HEK293 (cell line): ENCODE measurements around the gene DDX24.

ENCODE experiments used
- CTCF ChIA-PET: fragments of 350-600 bp; formaldehyde crosslinking; extraction: SDS; loops from one replicate; lab custom pipeline; 2021; ENCODE audit warnings: antibody characterized with exemption; lab: Yijun Ruan, JAX
- POLR2A ChIA-PET: fragments of 300-600 bp; formaldehyde crosslinking; extraction: SDS; loops from one replicate; lab custom pipeline; 2020; ENCODE audit warnings: antibody characterized with exemption, inconsistent platforms; lab: Yijun Ruan, JAX
- H3K27ac ChIP-seq: fragments of 200-500 bp; sonication (Bioruptor generic); 2 replicates; pipeline ENCODE4 v1.5.1; 2014; ENCODE audit warnings: low read depth, low read length, control low read depth, inconsistent platforms; ENCODE audit errors: extremely low read depth
- H3K36me3 ChIP-seq, 2 experiments: fragments of 200-500 bp in 1 of 2; sonication (Bioruptor generic) in 1 of 2; 1 replicate in 1 of 2; 2 replicates in 1 of 2; pipeline ENCODE4 v1.5.1; 2014 to 2017; ENCODE audit warnings: inconsistent platforms in 2 of 2, low read length in 2 of 2; ENCODE audit not compliant: control insufficient read depth in 2 of 2, insufficient read depth in 1 of 2
- H3K4me1 ChIP-seq: fragments of 200-500 bp; sonication (Bioruptor generic); 2 replicates; pipeline ENCODE4 v1.5.1; 2014; ENCODE audit warnings: mild to moderate bottlenecking, low read length, inconsistent platforms; ENCODE audit not compliant: control insufficient read depth, insufficient read depth
- H3K4me3 ChIP-seq: 2 replicates; pipeline ENCODE4 v1.5.1; 2011; ENCODE audit warnings: low read depth, mild to moderate bottlenecking, control low read depth, low read length, moderate library complexity
- H3K9me3 ChIP-seq: fragments of 200-500 bp; sonication (Bioruptor generic); 2 replicates; pipeline ENCODE4 v1.5.1; 2014; ENCODE audit warnings: low read depth, low read length, inconsistent platforms; ENCODE audit not compliant: control insufficient read depth, insufficient read depth
- GFI1B ChIP-seq: fragments of 450-650 bp; formaldehyde crosslinking; IDR thresholded peaks from 2 replicates; pipeline ENCODE4 v1.5.1; 2016; ENCODE audit warnings: missing biosample characterization, missing genetic modification characterization
- IKZF3 ChIP-seq: fragments of 450-650 bp; IDR thresholded peaks from 2 replicates; pipeline ENCODE4 v1.5.0; 2018; ENCODE audit warnings: missing biosample characterization, mild to moderate bottlenecking, missing genetic modification characterization, moderate library complexity
- SP2 ChIP-seq: fragments of 450-650 bp; formaldehyde crosslinking; IDR thresholded peaks from 2 replicates; pipeline ENCODE4 v1.5.1; 2016; ENCODE audit warnings: missing biosample characterization, missing genetic modification characterization
- ZBTB1 ChIP-seq: fragments of 450-650 bp; formaldehyde crosslinking; IDR thresholded peaks from 2 replicates; pipeline ENCODE4 v1.5.1; 2016; ENCODE audit warnings: missing biosample characterization, missing genetic modification characterization
- ZFP3 ChIP-seq: fragments of 450-650 bp; formaldehyde crosslinking; IDR thresholded peaks from 2 replicates; pipeline ENCODE4 v1.5.1; 2016; ENCODE audit warnings: low read depth, missing biosample characterization, missing genetic modification characterization
- ZNF114 ChIP-seq: fragments of 450-650 bp; formaldehyde crosslinking; IDR thresholded peaks from 2 replicates; pipeline ENCODE4 v1.5.0; 2017; ENCODE audit warnings: missing biosample characterization, missing genetic modification characterization
- ZNF157 ChIP-seq: fragments of 450-650 bp; formaldehyde crosslinking; IDR thresholded peaks from 2 replicates; pipeline ENCODE4 v1.5.1; 2016; ENCODE audit warnings: missing biosample characterization, missing genetic modification characterization
- ZNF202 ChIP-seq: fragments of 450-650 bp; formaldehyde crosslinking; IDR thresholded peaks from 2 replicates; pipeline ENCODE4 v1.5.1; 2016; ENCODE audit warnings: missing biosample characterization, missing genetic modification characterization, borderline replicate concordance
- ZNF302 ChIP-seq: fragments of 450-650 bp; formaldehyde crosslinking; IDR thresholded peaks from 2 replicates; pipeline ENCODE4 v1.5.1; 2016; ENCODE audit warnings: missing biosample characterization, missing genetic modification characterization, low read depth
- ZNF37A ChIP-seq: fragments of 450-650 bp; IDR thresholded peaks from 2 replicates; pipeline ENCODE4 v1.5.1; 2018; ENCODE audit warnings: missing biosample characterization, missing genetic modification characterization
- ZNF391 ChIP-seq: fragments of 450-650 bp; formaldehyde crosslinking; IDR thresholded peaks from 2 replicates; pipeline ENCODE4 v1.5.1; 2016; ENCODE audit warnings: low read depth, missing biosample characterization, missing genetic modification characterization, borderline replicate concordance
- ZNF423 ChIP-seq: fragments of 450-650 bp; formaldehyde crosslinking; IDR thresholded peaks from 2 replicates; pipeline ENCODE4 v1.5.1; 2016; ENCODE audit warnings: missing biosample characterization, missing genetic modification characterization
- ZNF449 ChIP-seq: fragments of 450-650 bp; formaldehyde crosslinking; IDR thresholded peaks from 2 replicates; pipeline ENCODE4 v1.5.1; 2017; ENCODE audit warnings: missing biosample characterization, mild to moderate bottlenecking, missing genetic modification characterization, moderate library complexity
- ZNF48 ChIP-seq: fragments of 450-650 bp; formaldehyde crosslinking; IDR thresholded peaks from 2 replicates; pipeline ENCODE4 v1.5.1; 2016; ENCODE audit warnings: missing biosample characterization, missing genetic modification characterization
- ZNF555 ChIP-seq: fragments of 450-650 bp; formaldehyde crosslinking; conservative IDR thresholded peaks from 2 replicates; pipeline ENCODE4 v1.5.1; 2017; ENCODE audit warnings: missing biosample characterization, mild to moderate bottlenecking, missing genetic modification characterization, inconsistent platforms
- ZNF701 ChIP-seq: fragments of 450-650 bp; formaldehyde crosslinking; IDR thresholded peaks from 2 replicates; pipeline ENCODE4 v1.5.1; 2016; ENCODE audit warnings: missing biosample characterization, missing genetic modification characterization
- TF ChIP-seq, protein P1 (sequence below): fragments of 450-650 bp; formaldehyde crosslinking; IDR thresholded peaks from 2 replicates; pipeline ENCODE4 v1.5.1; 2016; ENCODE audit warnings: missing biosample characterization, missing genetic modification characterization

Gene DDX24

DNA sequence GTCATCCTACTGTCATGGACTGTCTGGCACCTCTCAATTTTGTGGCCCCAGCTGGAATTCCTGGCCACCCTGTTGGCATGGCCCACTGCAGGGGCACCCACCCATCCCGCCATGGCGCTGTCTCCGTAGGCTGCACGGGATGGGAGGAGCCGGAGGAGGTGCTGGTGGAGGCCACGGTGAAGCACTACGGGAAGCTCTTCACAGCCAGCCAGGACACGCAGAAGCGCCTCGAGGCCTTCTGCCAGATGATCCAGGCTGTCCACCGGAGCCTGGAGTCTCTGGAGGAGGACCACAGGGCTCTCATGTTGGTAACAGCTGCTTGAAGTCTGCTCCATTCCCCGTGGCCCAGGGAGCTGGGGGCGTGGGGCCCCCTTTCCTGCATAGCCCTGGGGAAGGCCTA is 80.0 kb downstream of the DDX24 start:
- TF ChIP-seq ZBTB1 (tag by site-specific recombination) (no peak), ZNF701 (tag by site-specific recombination) (no peak), ZNF202 (no peak)
- no peak overlapping the region for H3K4me3 ChIP-seq
- no peak overlapping the region for H3K27ac ChIP-seq
- no peaks in the 10 kb centered on the region for H3K9me3 ChIP-seq
- POLR2A ChIA-PET = no interaction called here
- no peaks in the 10 kb centered on the region for H3K36me3 ChIP-seq
- H3K4me1 ChIP-seq = no peaks in the 10 kb centered on the region; the same call in 1 of the 2 replicates
- CTCF ChIA-PET = interaction anchor here (0.5 to 4.8 kb wide), 10 partner anchors 9 to 135 kb away, joined by 3 to 111 read pairs (median 6); no protein-coding TSS in a partner anchor

- ChIA-PET CTCF (interaction anchor here (0.5 to 4.8 kb wide), 9 partner anchors 8 to 346 kb away, joined by 3 to 111 read pairs (median 11); no protein-coding TSS in a partner anchor), POLR2A (interaction anchor here (1.1 kb wide), 1 partner anchor 60 kb away, joined by 3 read pairs; no protein-coding TSS in a partner anchor)
- TF ChIP-seq ZNF555 (tag by site-specific recombination) = no peak
- H3K36me3 ChIP-seq = no peaks in the 10 kb centered on the region
- no peaks in the 10 kb centered on the region; the same call in 1 of the 2 replicates for H3K4me1 ChIP-seq
- H3K27ac ChIP-seq = no peak overlapping the region
- H3K9me3 ChIP-seq = no peaks in the 10 kb centered on the region
- no peak overlapping the region for H3K4me3 ChIP-seq
Observed at GRCh38 chr14:94000267-94000666, 80.7 kb downstream of the DDX24 start.

GRCh38 chr14:93999573-93999972 is 81.4 kb downstream of the DDX24 start:
- Histone ChIP-seq H3K4me3 (no peak overlapping the region), H3K4me1 (no peaks in the 10 kb centered on the region; the same call in 1 of the 2 replicates), H3K9me3 (no peaks in the 10 kb centered on the region), H3K27ac (no peak overlapping the region), H3K36me3 (no peaks in the 10 kb centered on the region)
- CTCF ChIA-PET = interaction anchor here (0.5 to 4.8 kb wide), 8 partner anchors 7 to 345 kb away, joined by 3 to 111 read pairs (median 8); no protein-coding TSS in a partner anchor
- no peak for TF ChIP-seq ZNF423 (tag by site-specific recombination)
- no peak for TF ChIP-seq ZNF157 (tag by site-specific recombination)
- no peak for TF ChIP-seq ZFP3
- TF ChIP-seq IKZF3 = no peak
- TF ChIP-seq ZNF302 = no peak
- TF ChIP-seq ZNF114 (tag by site-specific recombination) = no peak
- no peak for TF ChIP-seq ZNF391 (tag by site-specific recombination)
- no peak for TF ChIP-seq ZNF48 (tag by site-specific recombination)
- TF ChIP-seq ZNF449 (tag by site-specific recombination) = no peak
- TF ChIP-seq, protein P1, sequence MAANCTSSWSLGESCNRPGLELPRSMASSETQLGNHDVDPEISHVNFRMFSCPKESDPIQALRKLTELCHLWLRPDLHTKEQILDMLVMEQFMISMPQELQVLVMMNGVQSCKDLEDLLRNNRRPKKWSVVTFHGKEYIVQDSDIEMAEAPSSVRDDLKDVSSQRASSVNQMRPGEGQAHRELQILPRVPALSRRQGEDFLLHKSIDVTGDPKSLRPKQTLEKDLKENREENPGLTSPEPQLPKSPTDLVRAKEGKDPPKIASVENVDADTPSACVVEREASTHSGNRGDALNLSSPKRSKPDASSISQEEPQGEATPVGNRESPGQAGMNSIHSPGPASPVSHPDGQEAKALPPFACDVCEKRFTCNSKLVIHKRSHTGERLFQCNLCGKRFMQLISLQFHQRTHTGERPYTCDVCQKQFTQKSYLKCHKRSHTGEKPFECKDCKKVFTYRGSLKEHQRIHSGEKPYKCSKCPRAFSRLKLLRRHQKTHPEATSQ (tag by site-specific recombination) = no peak
- no peak for TF ChIP-seq ZNF37A (tag by site-specific recombination)
- no peak for TF ChIP-seq GFI1B (tag by site-specific recombination)
- TF ChIP-seq SP2 (tag by site-specific recombination) = no peak
- POLR2A ChIA-PET = interaction anchor here (1.1 kb wide), 1 partner anchor 59 kb away, joined by 3 read pairs; no protein-coding TSS in a partner anchor
